ENCODE results near the gene IL22RA2. TPM values are rescaled to one million over a fixed set of nuclear protein-coding genes. Genes with fewer than 3 reads are reported as not detected.

Gene IL22RA2
- total RNA-seq, 3 donors from 2014 or later, result not detected

GRCh38 chr6:137147195-137147594, 26.2 kb downstream of the IL22RA2 start:
- no peaks in the 10 kb centered on the region for H3K27me3 Mint-ChIP-seq (ENCODE audit: low read depth)
- H3K4me3 Mint-ChIP-seq, result no peak overlapping the region
- H3K4me1 Mint-ChIP-seq (ENCODE audit: low read depth), result no peaks in the 10 kb centered on the region
- H3K9me3 Mint-ChIP-seq, result peaks cover 7% of the 10 kb centered on the region
- ATAC-seq, result no peak
- DNase-seq, result no peak
- H3K36me3 Mint-ChIP-seq (ENCODE audit: insufficient read depth), result no peaks in the 10 kb centered on the region

DNA sequence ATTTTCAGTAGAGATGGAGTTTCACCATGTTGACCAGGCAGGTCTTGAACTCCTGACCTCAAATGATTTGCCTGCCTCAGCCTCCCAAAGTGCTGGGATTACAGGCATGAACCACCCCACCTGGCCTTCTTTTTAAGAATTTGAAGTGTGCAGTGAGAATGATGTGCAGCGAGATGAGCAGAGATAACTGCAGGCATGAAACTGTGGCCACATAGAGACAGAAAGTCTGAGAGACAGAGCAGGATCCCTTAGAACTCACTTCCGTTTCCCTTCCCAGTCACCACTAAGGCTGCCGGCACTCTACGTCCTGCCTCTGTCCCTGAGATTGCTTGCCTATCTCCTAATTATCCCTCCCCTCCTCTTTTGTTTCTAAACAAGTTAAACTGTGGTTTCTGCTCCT, 27.2 kb downstream of the IL22RA2 start:
- no peak overlapping the region for H3K4me3 Mint-ChIP-seq
- ATAC-seq (no peak), DNase-seq (no peak)
- H3K9me3 Mint-ChIP-seq, result peaks cover 4% of the 10 kb centered on the region
- no peaks in the 10 kb centered on the region for H3K4me1 Mint-ChIP-seq (ENCODE audit: low read depth)
- no peaks in the 10 kb centered on the region for H3K27me3 Mint-ChIP-seq (ENCODE audit: low read depth)
- no peaks in the 10 kb centered on the region for H3K36me3 Mint-ChIP-seq (ENCODE audit: insufficient read depth)

DNA sequence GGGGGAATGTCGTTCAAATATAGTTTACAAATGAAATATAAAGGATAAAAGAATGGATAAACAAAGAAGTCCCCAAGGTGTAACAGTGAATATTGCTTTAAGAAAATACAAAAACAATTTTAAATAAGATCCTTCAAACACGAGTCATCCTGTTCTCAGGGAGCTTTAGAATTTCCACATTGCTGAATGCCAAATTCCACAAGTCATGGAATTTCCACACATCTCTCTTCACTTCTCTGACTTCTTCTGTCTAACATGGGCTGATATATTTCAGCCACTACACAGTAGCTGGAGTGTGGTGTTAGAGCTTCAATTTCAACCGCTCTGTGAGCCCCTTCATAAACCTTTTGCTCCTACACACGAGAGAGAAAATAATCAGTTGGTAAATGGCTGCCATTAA, 28.0 kb downstream of the IL22RA2 start:
- Mint-ChIP-seq H3K4me3 (no peak overlapping the region), H3K27me3 (ENCODE audit: low read depth) (no peaks in the 10 kb centered on the region), H3K36me3 (ENCODE audit: insufficient read depth) (no peaks in the 10 kb centered on the region), H3K4me1 (ENCODE audit: low read depth) (no peaks in the 10 kb centered on the region), H3K9me3 (no peaks in the 10 kb centered on the region)
- ATAC-seq, result no peak
- no peak for DNase-seq

DNA sequence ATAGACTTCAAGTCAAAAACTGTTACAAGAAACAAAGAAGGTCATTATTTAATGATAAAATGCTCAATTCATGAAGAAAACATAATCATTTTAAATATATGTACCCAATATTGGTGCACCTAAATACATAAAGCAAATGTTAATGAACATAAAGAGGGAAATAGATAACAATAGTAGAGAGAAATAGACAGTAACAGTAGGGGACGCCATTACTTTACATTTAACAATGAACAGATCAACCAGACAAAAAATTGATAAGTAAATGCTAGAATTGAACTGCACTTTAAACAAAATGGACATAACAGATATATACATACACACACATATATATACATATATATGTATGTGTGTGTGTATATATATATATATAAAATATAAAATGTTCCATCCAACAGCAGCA, 37.4 kb downstream of the IL22RA2 start:
- ATAC-seq, result no peak
- no peak overlapping the region for H3K4me3 Mint-ChIP-seq
- no peaks in the 10 kb centered on the region for H3K4me1 Mint-ChIP-seq (ENCODE audit: low read depth)
- no peaks in the 10 kb centered on the region for H3K36me3 Mint-ChIP-seq (ENCODE audit: insufficient read depth)
- peaks cover 15% of the 10 kb centered on the region for H3K9me3 Mint-ChIP-seq
- DNase-seq, result no peak
- H3K27me3 Mint-ChIP-seq (ENCODE audit: low read depth), result peaks cover 22% of the 10 kb centered on the region

DNA sequence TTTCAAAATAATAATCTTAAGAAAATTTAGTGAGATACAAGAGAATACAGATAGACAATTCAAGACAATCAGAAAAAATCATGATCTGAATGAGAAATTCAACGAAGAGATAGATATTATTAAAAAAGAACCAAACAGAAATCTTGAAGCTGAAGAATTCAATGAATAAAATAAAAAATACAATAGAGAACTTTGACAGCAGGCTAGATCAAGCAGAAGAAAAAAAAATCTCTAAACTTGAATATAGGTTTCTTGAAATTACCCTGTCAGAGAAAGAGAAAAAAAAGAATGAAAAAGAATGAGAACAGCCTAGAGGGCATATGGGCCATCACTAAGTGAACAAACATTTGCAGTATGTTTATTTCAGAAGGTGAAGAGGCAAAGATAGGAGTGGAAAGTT, 39.0 kb downstream of the IL22RA2 start:
- no peaks in the 10 kb centered on the region for H3K4me1 Mint-ChIP-seq (ENCODE audit: low read depth)
- DNase-seq (no peak), ATAC-seq (no peak)
- H3K36me3 Mint-ChIP-seq (ENCODE audit: insufficient read depth), result no peaks in the 10 kb centered on the region
- H3K9me3 Mint-ChIP-seq, result peaks cover 15% of the 10 kb centered on the region
- H3K27me3 Mint-ChIP-seq (ENCODE audit: low read depth), result peaks cover 24% of the 10 kb centered on the region
- no peak overlapping the region for H3K4me3 Mint-ChIP-seq

- peaks cover 27% of the 10 kb centered on the region for H3K27me3 Mint-ChIP-seq (ENCODE audit: low read depth)
- peaks cover 15% of the 10 kb centered on the region for H3K9me3 Mint-ChIP-seq
- ATAC-seq (no peak), DNase-seq (no peak)
- H3K4me1 Mint-ChIP-seq (ENCODE audit: low read depth), result no peaks in the 10 kb centered on the region
- no peak overlapping the region for H3K4me3 Mint-ChIP-seq
- no peaks in the 10 kb centered on the region for H3K36me3 Mint-ChIP-seq (ENCODE audit: insufficient read depth)
These were observed 40.3 kb downstream of the IL22RA2 start for GRCh38 chr6:137133122-137133521.

- Mint-ChIP-seq H3K4me1 (ENCODE audit: low read depth) (no peaks in the 10 kb centered on the region), H3K4me3 (no peak overlapping the region)
These were observed 46.5 kb downstream of the IL22RA2 start for GRCh38 chr6:137126875-137127485.

GRCh38 chr6:137123078-137123477, 50.4 kb downstream of the IL22RA2 start:
- no peak for ATAC-seq
- Mint-ChIP-seq H3K4me3 (no peak overlapping the region), H3K9me3 (peaks cover 13% of the 10 kb centered on the region), H3K36me3 (ENCODE audit: insufficient read depth) (peaks cover 2% of the 10 kb centered on the region), H3K27me3 (ENCODE audit: low read depth) (no peaks in the 10 kb centered on the region), H3K4me1 (ENCODE audit: low read depth) (peaks cover 3% of the 10 kb centered on the region)
- no peak for DNase-seq

More at GRCh38 chr6:137126875-137127485, 46.5 kb downstream of the IL22RA2 start:
- H3K36me3 Mint-ChIP-seq (ENCODE audit: insufficient read depth), result no peaks in the 10 kb centered on the region
- DNase-seq (no peak), ATAC-seq (no peak)
- H3K9me3 Mint-ChIP-seq, result no peaks in the 10 kb centered on the region
- peaks cover 11% of the 10 kb centered on the region for H3K27me3 Mint-ChIP-seq (ENCODE audit: low read depth)

DNA sequence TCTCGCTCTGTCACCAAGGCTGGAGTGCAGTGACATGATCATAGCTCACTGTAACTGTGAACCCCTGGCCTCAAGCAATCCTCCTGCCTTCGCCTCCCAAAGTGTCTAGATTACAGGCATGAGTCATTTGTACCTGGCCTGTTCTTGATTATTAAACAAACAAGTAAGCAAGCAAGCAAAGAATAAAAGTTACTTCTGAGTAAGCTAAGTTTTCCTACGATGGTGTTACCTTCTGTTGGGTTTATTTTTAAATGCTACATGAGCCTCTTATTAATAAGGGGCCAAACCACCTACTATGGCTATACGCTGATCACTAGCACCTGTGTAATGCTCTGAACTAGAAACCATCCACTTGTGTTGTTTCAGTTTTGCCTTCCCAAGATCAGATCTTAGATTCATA, 50.8 kb downstream of the IL22RA2 start:
- no peak overlapping the region for H3K4me3 Mint-ChIP-seq
- H3K36me3 Mint-ChIP-seq (ENCODE audit: insufficient read depth), result peaks cover 2% of the 10 kb centered on the region
- H3K9me3 Mint-ChIP-seq, result peaks cover 16% of the 10 kb centered on the region
- H3K27me3 Mint-ChIP-seq (ENCODE audit: low read depth), result no peaks in the 10 kb centered on the region
- no peak for ATAC-seq
- peaks cover 3% of the 10 kb centered on the region for H3K4me1 Mint-ChIP-seq (ENCODE audit: low read depth)
- DNase-seq, result no peak

DNA sequence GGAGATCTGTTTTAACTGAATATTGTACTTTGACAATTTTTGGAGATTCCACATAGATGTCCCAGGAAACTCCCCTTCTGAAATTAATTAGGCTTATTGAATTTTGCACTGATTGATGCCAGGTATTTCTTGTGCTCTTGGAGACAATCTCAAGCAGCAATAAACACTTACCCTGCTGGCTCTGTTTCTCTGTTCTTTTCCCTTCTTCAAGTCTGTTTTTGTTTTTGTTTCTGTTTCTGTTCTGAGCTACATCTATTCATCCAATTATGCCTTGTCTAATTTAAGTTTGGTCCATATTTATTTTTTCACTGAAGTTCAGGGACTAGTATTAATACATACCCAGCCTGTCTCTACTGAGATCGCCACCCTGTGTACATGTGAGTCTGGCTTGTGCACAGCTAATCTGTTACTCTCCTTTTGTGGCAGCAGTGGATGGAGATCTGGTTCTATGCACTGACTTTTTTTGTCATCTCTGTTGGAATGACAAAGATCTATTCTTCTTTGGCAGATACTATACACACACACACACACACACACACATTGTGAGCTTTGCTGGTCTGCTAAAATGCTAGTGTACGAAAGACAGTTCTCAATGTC, 51.9 kb downstream of the IL22RA2 start:
- Mint-ChIP-seq H3K4me3 (no peak overlapping the region), H3K36me3 (ENCODE audit: insufficient read depth) (peaks cover 2% of the 10 kb centered on the region)
- no peak for DNase-seq

GRCh38 chr6:137120748-137121147, 52.7 kb downstream of the IL22RA2 start:
- H3K27me3 Mint-ChIP-seq (ENCODE audit: low read depth), result peaks cover 3% of the 10 kb centered on the region

More for the DNA sequence above, 51.9 kb downstream of the IL22RA2 start:
- Mint-ChIP-seq H3K27me3 (ENCODE audit: low read depth) (peaks cover 3% of the 10 kb centered on the region), H3K4me1 (ENCODE audit: low read depth) (peaks cover 3% of the 10 kb centered on the region), H3K9me3 (peaks cover 16% of the 10 kb centered on the region)
- ATAC-seq, result no peak

DNA sequence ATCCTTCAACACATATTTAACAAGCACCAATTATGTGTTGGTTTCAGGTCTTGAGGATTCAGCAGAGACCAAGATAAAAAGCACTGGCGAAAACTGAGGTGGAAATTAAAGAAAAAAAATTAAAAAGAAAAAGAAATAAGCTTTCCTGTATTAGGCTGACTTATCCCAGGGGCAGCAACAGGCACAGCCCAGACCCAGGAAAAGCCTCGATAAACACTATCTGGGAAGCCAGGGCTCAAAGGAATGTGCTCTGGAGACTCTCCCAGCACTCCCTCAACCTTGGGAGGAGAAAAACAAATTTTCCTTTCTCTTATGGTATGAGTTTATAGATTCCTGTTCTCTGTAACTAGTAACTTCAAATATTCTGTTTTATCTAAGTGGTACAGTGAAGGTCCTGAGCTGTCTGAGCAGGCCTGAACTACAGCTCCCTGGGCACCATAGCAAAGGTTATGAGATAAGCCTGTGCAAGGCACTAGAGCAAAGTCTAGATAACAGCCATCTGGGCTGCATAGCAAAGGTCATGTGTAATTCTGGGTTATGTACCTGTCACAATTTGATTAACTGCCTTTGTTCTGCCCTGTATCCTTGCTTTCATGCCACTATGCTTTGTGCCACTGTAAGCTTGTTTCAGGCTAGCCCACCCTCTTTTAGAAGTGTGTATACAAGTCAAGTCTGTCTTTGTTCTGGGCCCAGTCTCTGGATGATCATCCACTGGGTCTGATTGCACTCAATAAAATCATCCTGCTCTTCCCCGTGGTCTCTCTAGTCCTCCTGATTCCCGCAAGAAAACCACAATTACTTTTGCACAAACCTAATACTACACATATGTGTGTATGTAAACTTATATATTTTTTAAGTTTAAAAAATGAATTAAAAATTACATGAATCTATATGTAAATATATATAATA, 54.0 kb downstream of the IL22RA2 start:
- H3K4me3 Mint-ChIP-seq, result no peak overlapping the region
- DNase-seq (no peak), ATAC-seq (no peak)
- H3K9me3 Mint-ChIP-seq, result peaks cover 16% of the 10 kb centered on the region
- H3K4me1 Mint-ChIP-seq (ENCODE audit: low read depth), result peaks cover 3% of the 10 kb centered on the region
- peaks cover 3% of the 10 kb centered on the region for H3K27me3 Mint-ChIP-seq (ENCODE audit: low read depth)
- H3K36me3 Mint-ChIP-seq (ENCODE audit: insufficient read depth), result peaks cover 2% of the 10 kb centered on the region

More at GRCh38 chr6:137120748-137121147, 52.7 kb downstream of the IL22RA2 start:
- Mint-ChIP-seq H3K9me3 (peaks cover 16% of the 10 kb centered on the region), H3K4me1 (ENCODE audit: low read depth) (peaks cover 3% of the 10 kb centered on the region), H3K36me3 (ENCODE audit: insufficient read depth) (peaks cover 2% of the 10 kb centered on the region), H3K4me3 (no peak overlapping the region)
- DNase-seq (no peak), ATAC-seq (no peak)

DNA sequence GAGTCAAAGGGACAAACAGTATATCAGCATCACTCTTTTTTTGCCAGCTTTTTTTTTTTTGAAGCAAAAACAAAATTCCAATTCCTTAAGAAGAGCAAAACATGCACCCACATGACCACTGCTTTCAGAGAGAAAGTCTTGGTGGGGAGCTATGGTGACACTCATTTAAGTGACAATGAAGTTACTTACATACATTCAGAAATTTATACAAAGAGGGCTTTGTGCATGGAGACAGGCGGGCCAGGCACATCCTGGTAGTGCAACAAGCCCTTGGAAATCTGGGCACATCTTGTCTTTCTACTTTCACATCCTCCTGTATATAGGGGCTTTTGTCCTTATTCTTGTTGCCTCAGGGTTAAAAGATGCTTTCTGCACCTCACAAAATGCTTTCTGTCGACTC, 55.9 kb downstream of the IL22RA2 start:
- Mint-ChIP-seq H3K27me3 (ENCODE audit: low read depth) (peaks cover 3% of the 10 kb centered on the region), H3K9me3 (peaks cover 16% of the 10 kb centered on the region), H3K36me3 (ENCODE audit: insufficient read depth) (peaks cover 2% of the 10 kb centered on the region), H3K4me1 (ENCODE audit: low read depth) (peaks cover 3% of the 10 kb centered on the region), H3K4me3 (no peak overlapping the region)
- ATAC-seq (no peak), DNase-seq (no peak)

- DNase-seq (no peak), ATAC-seq (no peak)
- Mint-ChIP-seq H3K4me3 (no peak overlapping the region), H3K36me3 (ENCODE audit: insufficient read depth) (peaks cover 2% of the 10 kb centered on the region), H3K27me3 (ENCODE audit: low read depth) (peaks cover 3% of the 10 kb centered on the region), H3K4me1 (ENCODE audit: low read depth) (peaks cover 3% of the 10 kb centered on the region), H3K9me3 (peaks cover 16% of the 10 kb centered on the region)
These were observed 56.6 kb downstream of the IL22RA2 start for GRCh38 chr6:137116807-137117206.

Data from activated T-cell treated with anti-CD3 and anti-CD28 coated beads, Interleukin-2, amount 50 U/mL, for 4 hours (primary cell).